ENCODE data around the gene JARID2.

Gene JARID2

GRCh38 chr6:15500901-15501825 lies 255.3 kb downstream of the JARID2 start:
- no peak for DNase-seq

- DNase-seq: no peak
Measured at GRCh38 chr6:15501826-15502445, 256.1 kb downstream of the JARID2 start.

GRCh38 chr6:15502446-15503345 lies 256.8 kb downstream of the JARID2 start:
- no peak for DNase-seq

GRCh38 chr6:15503346-15503680 lies 257.4 kb downstream of the JARID2 start:
- no peak for DNase-seq

- DNase-seq: no peak
Measured at GRCh38 chr6:15504040-15504495, 258.2 kb downstream of the JARID2 start.

- peak; percentile 93 for DNase-seq
Measured at GRCh38 chr6:15504581-15505350, 258.9 kb downstream of the JARID2 start.

GRCh38 chr6:15505463-15505918 lies 259.6 kb downstream of the JARID2 start:
- no peak for DNase-seq

- no peak for DNase-seq
Measured at GRCh38 chr6:15506066-15506465, 260.2 kb downstream of the JARID2 start.

- DNase-seq: no peak
Measured at GRCh38 chr6:15507221-15507620, 261.4 kb downstream of the JARID2 start.

GRCh38 chr6:15507746-15508145 lies 261.9 kb downstream of the JARID2 start:
- no peak for DNase-seq

- DNase-seq: no peak
Measured at GRCh38 chr6:15508441-15508871, 262.6 kb downstream of the JARID2 start.

GRCh38 chr6:15508931-15509330 lies 263.1 kb downstream of the JARID2 start:
- no peak for DNase-seq

GRCh38 chr6:15509335-15509933 lies 263.6 kb downstream of the JARID2 start:
- no peak for DNase-seq

GRCh38 chr6:15510121-15510520 lies 264.3 kb downstream of the JARID2 start:
- no peak for DNase-seq

- no peak for DNase-seq
Measured at GRCh38 chr6:15510536-15511247, 264.8 kb downstream of the JARID2 start.

- no peak for DNase-seq
Measured at GRCh38 chr6:15511248-15512125, 265.6 kb downstream of the JARID2 start.

- no peak for DNase-seq
Measured at GRCh38 chr6:15512126-15512525, 266.3 kb downstream of the JARID2 start.

- no peak for DNase-seq
Measured at GRCh38 chr6:15512721-15513120, 266.9 kb downstream of the JARID2 start.

GRCh38 chr6:15513131-15513771 lies 267.4 kb downstream of the JARID2 start:
- DNase-seq: no peak
